GM19099 (cell line): ENCODE results near the gene CAGE1.

Experiments used
- POLR2A ChIP-seq: IDR thresholded peaks from 3 replicates; pipeline ENCODE4 v1.6.1; 2011; ENCODE audit warnings: low read depth; ENCODE audit not compliant: insufficient read length; ENCODE audit errors: extremely low read depth

The CAGE1 gene

GRCh38 chr6:7417684-7418083, 28.1 kb upstream of the CAGE1 start:
- no peak for TF ChIP-seq POLR2A

GRCh38 chr6:7414811-7415210, 25.3 kb upstream of the CAGE1 start:
- TF ChIP-seq POLR2A, result no peak

- no peak for TF ChIP-seq POLR2A
Measured at GRCh38 chr6:7413151-7413823, 23.7 kb upstream of the CAGE1 start.

GRCh38 chr6:7411328-7411727, 21.8 kb upstream of the CAGE1 start:
- TF ChIP-seq POLR2A, result no peak

- TF ChIP-seq POLR2A, result no peak
Measured at GRCh38 chr6:7410851-7411250, 21.3 kb upstream of the CAGE1 start.

- no peak for TF ChIP-seq POLR2A
Measured at GRCh38 chr6:7409740-7410139, 20.2 kb upstream of the CAGE1 start.

GRCh38 chr6:7406743-7407142, 17.2 kb upstream of the CAGE1 start:
- TF ChIP-seq POLR2A, result no peak

- TF ChIP-seq POLR2A, result no peak
Measured at GRCh38 chr6:7404546-7404945, 15.0 kb upstream of the CAGE1 start.

- no peak for TF ChIP-seq POLR2A
Measured at GRCh38 chr6:7402716-7403115, 13.2 kb upstream of the CAGE1 start.

- TF ChIP-seq POLR2A, result no peak
Measured at GRCh38 chr6:7401075-7401474, 11.5 kb upstream of the CAGE1 start.

- TF ChIP-seq POLR2A, result no peak
Measured at GRCh38 chr6:7392402-7392801, 2.9 kb upstream of the CAGE1 start.

GRCh38 chr6:7391151-7391550, 1.6 kb upstream of the CAGE1 start:
- no peak for TF ChIP-seq POLR2A

- TF ChIP-seq POLR2A, result no peak
Measured at GRCh38 chr6:7390226-7390878, 810 bp upstream of the CAGE1 start.

GRCh38 chr6:7389162-7389450, 436 bp downstream of the CAGE1 start:
- TF ChIP-seq POLR2A, result no peak

- no peak for TF ChIP-seq POLR2A
Measured at GRCh38 chr6:7381092-7381491, 8.4 kb downstream of the CAGE1 start.

GRCh38 chr6:7378740-7379139, 10.8 kb downstream of the CAGE1 start:
- no peak for TF ChIP-seq POLR2A

GRCh38 chr6:7377961-7378360, 11.6 kb downstream of the CAGE1 start:
- TF ChIP-seq POLR2A, result no peak

- TF ChIP-seq POLR2A, result no peak
Measured at GRCh38 chr6:7373739-7374138, 15.8 kb downstream of the CAGE1 start.

- TF ChIP-seq POLR2A, result no peak
Measured at GRCh38 chr6:7367408-7367807, 22.1 kb downstream of the CAGE1 start.
